HepG2 (cell line): ENCODE data around the gene TUFM. TPM values are rescaled to one million over a fixed set of nuclear protein-coding genes. Genes with fewer than 3 reads are reported as not detected.
A peak's percentile ranks its signal among the peaks of the same experiment; 100 is the strongest.

Source experiments
- ARID4A ChIP-seq: sonication (generic); formaldehyde crosslinking; IDR thresholded peaks from 2 replicates; pipeline ENCODE4 v1.5.0; 2020; ENCODE audit warnings: mild to moderate bottlenecking, missing genetic modification reagents, borderline replicate concordance
- ARID5B ChIP-seq: IDR thresholded peaks from 2 replicates; pipeline ENCODE4 v1.4.0; 2020; ENCODE audit warnings: mild to moderate bottlenecking, missing genetic modification reagents
- FOXP4 ChIP-seq: sonication (generic); formaldehyde crosslinking; IDR thresholded peaks from 2 replicates; pipeline ENCODE4 v1.4.0; 2020; ENCODE audit warnings: missing genetic modification reagents
- HCFC1 ChIP-seq: fragments of 150-350 bp; IDR thresholded peaks from 2 replicates; pipeline ENCODE4 v1.6.1; 2014; ENCODE audit warnings: low read depth, low read length
- ZC3H4 ChIP-seq: sonication (generic); formaldehyde crosslinking; IDR thresholded peaks from 2 replicates; pipeline ENCODE4 v1.4.0; 2020; ENCODE audit warnings: missing genetic modification reagents, borderline replicate concordance
- ZMYM2 ChIP-seq: sonication (generic); formaldehyde crosslinking; IDR thresholded peaks from 2 replicates; pipeline ENCODE4 v1.8.0; 2022; ENCODE audit warnings: mild to moderate bottlenecking, missing genetic modification reagents
- ZNF652 ChIP-seq: IDR thresholded peaks from 2 replicates; pipeline ENCODE4 v1.6.1; 2016; ENCODE audit warnings: low read depth, borderline replicate concordance
- polyA plus RNA-seq, 8 experiments: library from polyadenylated mRNA; depleted of rRNA in 3 of 8; stranded (reverse) in 7 of 8; unstranded in 1 of 8; fragments of >200 nt; fragmentation: Illumina TruSeq in 4 of 8; extraction: Trizol in 4 of 8; gene quantifications; 2 replicates each; pipeline versions ENCODE4 v1.2.1 to v1.2.3, GENCODE V29; 2011 to 2016; ENCODE audit warnings: low read depth in 4 of 8, missing spikeins in 1 of 8, mixed read lengths in 1 of 8; ENCODE audit not compliant: insufficient read depth in 1 of 8
- total RNA-seq, 5 experiments: library from RNA; depleted of rRNA; stranded (reverse); fragments of >200 nt; fragmentation: Illumina TruSeq; extraction: Trizol; gene quantifications; 2 replicates each; pipeline ENCODE4 v1.2.3, GENCODE V29; 2016; ENCODE audit warnings: low read depth in 1 of 5

Gene TUFM
- total and polyA plus RNA-seq, 2 of the 13 experiments (the other 11 are each of a cell fraction or from before 2014, with no cell fraction given): 206 to 298 TPM

GRCh38 chr16:28895609-28896008 is 49.5 kb upstream of the TUFM start (continued):
- peak; percentile 9; the same call in 1 of the 2 replicates for TF ChIP-seq ARID4A
- 0 out of 2 replicates have a peak, but pooled peaks have one; percentile 27 for TF ChIP-seq ZMYM2 (CRISPR knock-in tag)
- TF ChIP-seq FOXP4 (CRISPR knock-in tag): peak; percentile 45; the same call in 1 of the 2 replicates
- TF ChIP-seq ZC3H4: no peak
- TF ChIP-seq ZNF652 (CRISPR knock-in tag): no peak
- peak; percentile 29; the same call in 1 of the 2 replicates for TF ChIP-seq ARID5B (CRISPR knock-in tag)
- no peak for TF ChIP-seq HCFC1
